Progenitor cell of endocrine pancreas (in vitro differentiated cells): ENCODE results near the gene P2RY10. TPM values are rescaled to one million over a fixed set of nuclear protein-coding genes. Genes with fewer than 3 reads are reported as not detected.
"Not testable (repeated sequence)": the region's sequence is repeated elsewhere in the genome, so short reads cannot be mapped to it uniquely, and the experiment has no call there.

Experiments used
- DNase-seq: peaks from one replicate; pipeline ENCODE4 v3.0.0; 2021; ENCODE audit warnings: low spot score; ENCODE audit not compliant: unreplicated experiment
- H3K27ac Mint-ChIP-seq: 2 replicates; pipeline ENCODE4 v1.8.0; 2021; ENCODE audit warnings: mild to moderate bottlenecking, moderate library complexity, mixed read lengths
- H3K27me3 Mint-ChIP-seq: 2 replicates; pipeline ENCODE4 v1.8.0; 2021; ENCODE audit warnings: mixed read lengths
- H3K36me3 Mint-ChIP-seq: 2 replicates; pipeline ENCODE4 v1.8.0; 2022; ENCODE audit warnings: mixed read lengths; ENCODE audit not compliant: insufficient read depth
- H3K4me1 Mint-ChIP-seq: 2 replicates; pipeline ENCODE4 v1.8.0; 2021; ENCODE audit warnings: low read depth, mixed read lengths
- H3K4me3 Mint-ChIP-seq: 2 replicates; pipeline ENCODE4 v1.8.0; 2021; ENCODE audit warnings: low read depth, mild to moderate bottlenecking, moderate library complexity, mixed read lengths
- H3K9me3 Mint-ChIP-seq: 2 replicates; pipeline ENCODE4 v1.8.0; 2021; ENCODE audit warnings: low read depth, mixed read lengths
- CTCF ChIP-seq: fragments of 200-600 bp; sonication (generic); IDR thresholded peaks from one replicate; pipeline ENCODE4 v1.5.0; 2021; ENCODE audit warnings: antibody characterized with exemption, mild to moderate bottlenecking; ENCODE audit not compliant: unreplicated experiment
- microRNA-seq: library from miRNA; unstranded; fragments of <30 nt; microRNA quantifications from one replicate; pipeline ENCODE4 v1.1.0, GENCODE V29; 2020; ENCODE audit warnings: borderline number of aligned reads; ENCODE audit not compliant: unreplicated experiment
- total RNA-seq: library from RNA; stranded (reverse); gene quantifications from 2 replicates; pipeline ENCODE4 v1.2.1, GENCODE V29; 2021

The P2RY10 gene
- total RNA-seq, 1 donor from 2014 or later, result not detected

DNA sequence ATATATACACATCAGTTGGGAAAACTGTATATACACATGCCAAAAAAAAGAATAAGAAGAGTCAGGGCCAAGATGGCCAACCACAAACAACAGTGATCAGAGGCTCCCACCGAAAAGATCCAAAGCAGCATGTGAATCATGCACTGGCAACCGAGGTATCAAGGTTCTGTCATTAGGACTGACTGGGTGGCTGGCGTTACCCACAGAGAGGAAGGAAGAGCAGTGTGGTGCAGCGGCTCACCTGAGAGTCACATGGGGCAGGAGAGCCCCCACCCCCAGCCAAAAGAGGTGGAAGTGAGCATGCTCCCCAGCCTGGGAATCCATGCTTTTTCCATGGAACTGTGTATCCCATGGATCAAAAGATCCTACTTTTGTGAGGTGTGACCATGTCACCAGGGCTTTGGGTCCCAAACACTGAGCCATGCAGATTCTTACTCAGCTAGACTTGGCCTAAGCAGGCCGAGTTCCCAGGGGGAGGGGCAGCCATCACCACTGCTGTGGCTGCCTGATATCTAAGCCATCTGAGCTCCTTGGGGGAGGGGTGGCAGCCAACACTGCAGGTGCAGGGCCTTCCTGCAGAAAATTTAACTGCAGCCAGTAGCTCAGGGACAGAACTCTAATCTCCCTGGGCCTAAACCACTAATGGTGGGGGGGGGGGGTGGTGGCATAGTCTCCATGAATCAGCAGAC lies 52.8 kb downstream of the P2RY10 start:
- Mint-ChIP-seq H3K36me3 (no peaks in the 10 kb centered on the region), H3K27me3 (no peaks in the 10 kb centered on the region), H3K9me3 (peaks cover 16% of the 10 kb centered on the region), H3K27ac (no peak overlapping the region), H3K4me1 (no peaks in the 10 kb centered on the region), H3K4me3 (no peak overlapping the region)
- no peak for TF ChIP-seq CTCF
- no peak for DNase-seq

DNA sequence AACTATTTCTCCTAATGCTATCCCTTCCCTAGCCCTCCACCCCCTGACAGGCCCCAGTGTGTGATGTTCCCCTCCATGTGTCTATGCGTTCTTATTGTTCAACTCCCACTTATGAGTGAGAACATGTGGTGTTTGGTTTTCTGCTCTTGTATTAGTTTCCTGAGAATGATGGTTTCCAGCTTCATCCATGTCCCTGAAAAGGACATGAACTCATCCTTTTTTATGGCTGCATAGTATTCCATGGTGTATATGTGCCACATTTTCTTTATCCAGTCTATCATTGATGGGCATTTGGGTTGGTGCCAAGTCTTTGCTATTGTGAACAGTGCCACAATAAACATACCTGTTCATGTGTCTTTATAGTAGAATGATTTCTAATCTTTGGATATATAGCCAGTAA lies 62.3 kb downstream of the P2RY10 start:
- DNase-seq, H3K27me3 Mint-ChIP-seq, H3K4me3 Mint-ChIP-seq, H3K27ac Mint-ChIP-seq, H3K36me3 Mint-ChIP-seq, H3K4me1 Mint-ChIP-seq: not testable (repeated sequence)
- peaks cover 57% of the 10 kb centered on the region for H3K9me3 Mint-ChIP-seq

Small RNAs within 50 kb of the gene (microRNA-seq; reads per million reads assigned to microRNA genes)
- not detected for gene MIR4328

Other genes with a start within 250 kb of the P2RY10 start
- gene LPAR4, start 197.7 kb upstream of the P2RY10 start, total RNA-seq, result 0.87 and 1.0 TPM in 2 replicates
- not detected in 2 replicates for gene GPR174, start 199.3 kb downstream of the P2RY10 start, total RNA-seq